ENCODE data around the gene ATP6V1D.

DNA sequence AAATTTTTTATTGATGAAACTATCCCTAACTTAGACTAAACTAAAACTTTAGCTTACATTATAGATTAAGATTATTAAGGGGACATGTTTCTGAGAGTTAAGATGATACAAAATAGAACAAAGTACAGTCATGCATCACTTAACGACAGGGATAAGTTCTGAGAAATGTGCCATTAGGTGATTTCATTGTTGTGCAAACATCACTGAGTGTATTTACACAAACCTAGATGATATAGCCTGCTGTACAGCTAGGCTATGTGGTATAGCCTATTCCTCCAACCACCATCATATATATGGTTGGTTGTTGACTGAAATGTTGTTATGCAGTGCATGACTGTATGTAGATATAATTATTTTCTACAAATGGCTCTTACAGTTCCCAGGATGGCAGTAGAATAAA, 46.5 kb downstream of the ATP6V1D start:
- no peak for TF ChIP-seq POLR2A (IDR thresholded peaks at IDR 0.05)
- TF ChIP-seq, protein P1, sequence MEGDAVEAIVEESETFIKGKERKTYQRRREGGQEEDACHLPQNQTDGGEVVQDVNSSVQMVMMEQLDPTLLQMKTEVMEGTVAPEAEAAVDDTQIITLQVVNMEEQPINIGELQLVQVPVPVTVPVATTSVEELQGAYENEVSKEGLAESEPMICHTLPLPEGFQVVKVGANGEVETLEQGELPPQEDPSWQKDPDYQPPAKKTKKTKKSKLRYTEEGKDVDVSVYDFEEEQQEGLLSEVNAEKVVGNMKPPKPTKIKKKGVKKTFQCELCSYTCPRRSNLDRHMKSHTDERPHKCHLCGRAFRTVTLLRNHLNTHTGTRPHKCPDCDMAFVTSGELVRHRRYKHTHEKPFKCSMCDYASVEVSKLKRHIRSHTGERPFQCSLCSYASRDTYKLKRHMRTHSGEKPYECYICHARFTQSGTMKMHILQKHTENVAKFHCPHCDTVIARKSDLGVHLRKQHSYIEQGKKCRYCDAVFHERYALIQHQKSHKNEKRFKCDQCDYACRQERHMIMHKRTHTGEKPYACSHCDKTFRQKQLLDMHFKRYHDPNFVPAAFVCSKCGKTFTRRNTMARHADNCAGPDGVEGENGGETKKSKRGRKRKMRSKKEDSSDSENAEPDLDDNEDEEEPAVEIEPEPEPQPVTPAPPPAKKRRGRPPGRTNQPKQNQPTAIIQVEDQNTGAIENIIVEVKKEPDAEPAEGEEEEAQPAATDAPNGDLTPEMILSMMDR (IDR thresholded peaks at IDR 0.05) = no peak
- no peak for TF ChIP-seq POLR2AphosphoS5 (IDR thresholded peaks at IDR 0.05)
